GM21529 (cell line): ENCODE data around the gene CDC25A.
A peak's percentile ranks its signal among the peaks of the same experiment; 100 is the strongest.

Source experiments
- ATAC-seq: cut with Tn5 transposase; IDR thresholded peaks from one replicate; pipeline ENCODE4 v1.9.1; 2021; ENCODE audit not compliant: unreplicated experiment

The CDC25A gene

DNA sequence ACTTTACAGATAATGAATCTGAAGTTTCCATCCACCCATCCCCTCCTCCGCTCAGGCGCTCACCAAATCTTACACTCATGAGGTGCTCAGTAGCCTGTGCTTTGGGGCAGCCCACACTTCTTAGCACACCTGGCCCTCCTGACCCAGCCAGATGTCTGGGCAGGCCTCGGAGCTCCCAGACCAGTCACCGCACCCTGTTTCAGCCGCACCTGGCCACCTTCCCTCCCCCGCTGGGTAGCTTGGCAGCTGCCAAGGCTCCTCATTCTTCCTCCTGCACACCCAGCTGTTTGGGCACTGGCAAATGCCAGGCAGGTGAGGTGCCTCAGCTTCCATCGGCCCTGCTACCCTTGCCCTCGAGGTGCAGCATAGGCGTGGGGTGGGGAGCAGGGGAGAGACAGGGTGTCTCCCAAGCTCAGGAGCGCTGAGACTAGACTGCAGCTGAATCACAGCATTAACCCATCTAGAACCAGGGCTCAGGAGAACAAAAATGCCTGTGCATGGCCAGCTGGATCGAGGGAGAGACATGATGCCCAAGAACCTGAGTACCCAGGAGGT lies 45.8 kb downstream of the CDC25A start:
- ATAC-seq: no peak

DNA sequence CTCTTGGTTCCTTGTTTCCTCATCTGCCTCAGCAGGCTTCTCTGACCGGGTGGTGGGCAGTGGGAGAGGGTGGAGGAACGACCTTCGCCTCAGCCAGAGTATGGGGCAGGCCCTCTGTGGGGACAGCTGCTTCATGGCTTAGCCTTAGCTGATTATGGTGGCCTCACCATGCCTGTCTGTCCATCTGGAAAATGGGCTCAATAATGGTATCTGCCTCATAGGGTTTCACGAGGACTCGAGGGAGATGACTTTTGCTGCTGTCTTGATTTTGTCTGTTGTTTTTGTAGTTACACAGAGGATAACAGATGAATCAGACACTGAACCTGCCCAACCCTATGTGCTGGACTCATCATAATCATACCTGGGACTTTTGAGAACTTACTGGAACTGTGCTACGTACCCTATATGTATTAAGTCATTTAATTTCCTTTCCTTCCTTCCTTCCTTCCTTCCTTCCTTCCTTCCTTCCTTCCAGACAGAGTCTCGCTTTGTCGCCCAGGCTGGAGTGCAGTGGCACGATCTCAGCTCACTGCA lies 46.5 kb downstream of the CDC25A start:
- no peak for ATAC-seq

DNA sequence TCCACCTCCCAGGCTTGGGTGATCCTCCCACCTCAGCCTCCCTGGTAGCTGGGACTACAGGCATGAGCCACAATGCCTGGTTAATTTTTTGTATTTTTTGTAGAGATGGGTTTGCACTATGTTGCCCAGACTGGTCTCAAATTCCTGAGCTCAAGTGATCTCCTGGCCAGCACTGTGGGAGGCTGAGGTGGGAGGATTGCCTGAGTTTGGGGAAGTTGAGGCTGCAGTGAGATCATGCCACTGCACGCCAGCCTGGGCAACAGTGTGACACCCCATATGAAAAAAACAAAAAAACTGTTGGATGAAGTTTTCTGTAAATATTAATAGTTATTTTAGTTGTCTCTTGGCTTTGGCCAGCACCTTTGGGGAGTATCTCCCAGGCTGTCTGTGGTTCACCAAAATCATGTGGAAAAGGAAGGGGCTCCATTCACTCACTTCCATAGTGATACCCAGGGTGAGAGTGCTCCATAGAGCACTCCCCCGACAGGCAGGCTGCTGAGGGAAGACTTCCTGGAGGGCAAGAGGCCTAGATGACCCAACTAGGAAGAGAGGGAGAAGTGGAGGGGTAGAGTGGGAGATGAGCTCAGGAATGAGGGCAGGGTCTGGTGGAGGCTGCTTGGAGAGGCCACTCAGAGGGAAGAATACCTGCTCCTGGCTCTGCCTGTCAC lies 47.1 kb downstream of the CDC25A start:
- ATAC-seq: no peak

DNA sequence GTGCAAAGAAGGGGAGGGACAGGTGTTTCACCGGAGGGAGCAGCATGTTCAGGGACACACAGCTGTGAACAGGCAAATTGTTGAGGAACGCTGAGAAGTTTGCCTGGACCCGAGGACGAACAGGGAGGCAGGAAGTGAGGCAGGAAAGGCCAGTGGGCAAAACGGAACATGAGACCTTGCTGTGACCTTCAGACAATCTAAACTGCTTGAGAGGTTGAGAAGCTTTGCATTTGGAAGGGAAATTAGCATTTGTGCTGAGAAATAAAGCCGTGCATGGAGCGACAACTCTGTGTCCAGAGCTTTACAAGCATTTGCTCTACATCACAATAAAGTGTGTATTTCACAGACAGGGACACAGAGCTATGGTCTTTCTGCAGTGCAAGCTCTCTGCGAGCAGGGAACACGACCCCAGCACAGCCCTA lies 47.9 kb downstream of the CDC25A start:
- no peak for ATAC-seq

DNA sequence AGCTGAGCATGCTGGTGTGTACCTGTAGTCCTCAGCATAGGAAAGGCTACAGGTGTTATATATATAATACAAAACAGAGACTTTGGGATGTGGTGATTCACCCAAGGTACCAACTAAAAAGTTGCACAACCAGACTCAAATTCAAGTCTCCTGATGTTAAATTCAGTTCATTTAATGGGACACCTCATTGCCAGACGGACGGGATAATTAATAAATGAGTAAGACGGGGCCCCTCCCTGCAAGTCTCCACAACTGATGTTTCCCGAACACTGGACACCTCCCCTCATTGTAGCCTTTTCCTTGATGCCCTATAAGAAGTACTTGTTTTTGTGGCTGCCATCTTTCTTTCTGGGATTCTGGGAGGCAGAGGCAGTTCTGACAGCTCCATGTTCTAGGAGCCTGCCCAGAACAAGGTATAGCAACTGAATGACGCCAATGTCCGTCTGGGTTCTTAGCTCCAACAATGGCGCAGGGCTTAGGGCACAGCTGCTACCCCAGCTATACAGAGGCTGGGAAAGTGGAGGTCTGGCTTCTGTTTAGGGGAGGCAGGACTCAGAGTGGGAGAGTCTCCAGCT lies 50.7 kb downstream of the CDC25A start:
- no peak for ATAC-seq

DNA sequence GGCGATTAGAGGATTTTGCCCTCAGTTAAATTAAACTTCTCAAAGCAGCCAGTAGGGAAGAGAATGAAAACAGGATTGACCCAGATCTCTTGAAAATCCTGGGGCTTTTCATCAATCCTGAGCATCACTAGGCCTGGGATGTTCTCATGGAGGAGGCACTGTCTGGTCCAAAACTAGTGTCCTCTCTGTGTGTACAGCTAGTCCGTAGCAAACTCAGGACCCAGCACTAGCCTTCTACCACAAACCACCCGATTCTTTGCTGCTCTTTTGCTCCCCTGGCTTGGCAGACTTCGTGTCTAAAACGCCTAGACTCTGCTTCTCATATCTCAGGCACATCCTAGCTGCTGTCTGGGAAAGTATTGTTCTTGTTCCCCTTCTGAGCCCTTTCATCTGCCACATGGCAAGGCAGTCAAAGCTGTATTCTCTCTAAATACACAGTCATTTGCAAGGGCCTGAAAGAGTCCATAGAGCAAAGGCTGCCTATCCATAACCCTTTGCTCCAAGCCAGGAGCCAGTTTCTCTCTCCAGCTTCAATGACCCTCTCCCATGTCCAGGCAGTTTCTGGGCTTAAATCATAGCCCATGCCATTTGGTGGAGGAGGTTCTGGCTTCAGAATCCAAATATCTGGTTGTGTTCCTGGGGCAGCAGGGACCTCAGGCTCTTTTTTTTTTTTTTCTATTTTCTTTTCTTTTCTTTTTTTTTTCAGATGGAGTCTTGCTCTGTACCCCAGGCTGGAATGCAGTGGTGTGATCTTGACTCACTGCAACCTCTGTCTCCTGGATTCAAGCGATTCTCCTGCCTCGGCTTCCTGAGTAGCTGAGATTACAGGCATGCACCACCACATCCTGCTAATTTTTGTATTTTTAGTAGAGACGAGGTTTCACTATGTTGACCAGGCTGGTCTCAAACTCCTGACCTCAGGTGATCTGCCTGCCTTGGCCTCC lies 52.4 kb downstream of the CDC25A start:
- ATAC-seq: no peak

DNA sequence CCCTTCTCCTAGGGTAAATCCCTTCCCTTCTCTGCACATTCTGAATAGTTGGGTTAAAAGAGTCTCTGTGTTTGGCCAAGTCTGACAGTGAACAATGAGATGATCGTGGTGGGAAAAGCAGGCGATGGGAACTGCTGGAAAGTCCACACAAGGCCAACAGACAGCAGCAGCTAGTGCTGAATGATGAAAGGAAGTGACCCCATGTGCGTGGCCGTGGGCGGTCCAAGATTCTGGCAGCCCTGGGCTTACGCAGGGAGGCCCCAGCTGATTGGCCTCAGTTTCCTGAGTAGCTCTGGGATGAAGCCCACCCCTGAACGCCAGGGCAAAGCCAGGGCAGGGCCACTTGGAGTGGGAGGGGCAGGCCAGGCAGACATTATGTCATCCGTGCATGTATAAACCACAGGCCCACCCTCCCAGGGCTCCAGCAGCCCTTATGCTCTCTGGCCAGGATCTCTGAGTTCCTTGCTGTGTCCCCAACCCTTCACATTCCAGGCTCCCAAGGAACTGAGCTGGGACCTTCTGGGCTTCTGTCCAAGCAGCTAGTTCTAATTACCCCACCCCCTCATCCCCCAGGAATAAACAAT lies 57.8 kb downstream of the CDC25A start:
- no peak for ATAC-seq

DNA sequence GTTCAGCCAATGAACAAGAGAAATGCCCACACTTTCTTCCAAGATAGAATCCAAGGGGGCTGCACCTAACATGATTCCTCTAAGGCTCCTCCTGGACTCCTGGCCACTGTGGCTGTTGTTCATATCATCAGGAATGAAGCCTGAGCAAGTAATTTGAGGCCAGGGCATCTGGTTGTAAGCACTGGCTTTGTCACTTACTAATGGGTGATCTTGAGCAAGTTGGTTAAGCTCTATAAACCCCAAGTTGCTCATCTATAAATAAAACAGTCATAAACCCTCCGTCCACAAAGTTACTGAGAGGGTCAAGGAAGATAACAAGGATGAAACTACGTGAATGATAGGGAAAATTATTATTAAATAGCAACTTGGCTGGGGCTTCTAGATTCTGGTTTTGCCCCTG lies 58.3 kb downstream of the CDC25A start:
- ATAC-seq: no peak

DNA sequence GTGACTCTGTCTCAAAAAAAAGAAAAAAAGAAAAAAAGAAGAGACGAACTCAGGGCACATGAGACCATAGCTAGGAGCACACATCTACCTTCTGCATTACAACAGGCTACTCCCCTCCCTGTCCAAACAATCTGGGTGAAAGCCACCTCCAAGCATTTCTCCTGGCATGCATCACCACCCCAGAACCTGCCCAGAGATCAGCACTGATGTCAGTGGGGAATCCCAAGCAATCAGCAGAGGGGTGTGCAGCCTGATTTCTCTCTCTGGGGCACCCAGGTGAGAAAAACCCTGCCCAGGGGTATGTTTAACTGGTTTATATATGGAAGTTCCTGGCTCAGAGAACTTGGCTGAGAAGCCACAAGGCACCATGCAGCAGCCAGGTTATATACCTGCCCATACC lies 59.4 kb downstream of the CDC25A start:
- ATAC-seq: no peak

DNA sequence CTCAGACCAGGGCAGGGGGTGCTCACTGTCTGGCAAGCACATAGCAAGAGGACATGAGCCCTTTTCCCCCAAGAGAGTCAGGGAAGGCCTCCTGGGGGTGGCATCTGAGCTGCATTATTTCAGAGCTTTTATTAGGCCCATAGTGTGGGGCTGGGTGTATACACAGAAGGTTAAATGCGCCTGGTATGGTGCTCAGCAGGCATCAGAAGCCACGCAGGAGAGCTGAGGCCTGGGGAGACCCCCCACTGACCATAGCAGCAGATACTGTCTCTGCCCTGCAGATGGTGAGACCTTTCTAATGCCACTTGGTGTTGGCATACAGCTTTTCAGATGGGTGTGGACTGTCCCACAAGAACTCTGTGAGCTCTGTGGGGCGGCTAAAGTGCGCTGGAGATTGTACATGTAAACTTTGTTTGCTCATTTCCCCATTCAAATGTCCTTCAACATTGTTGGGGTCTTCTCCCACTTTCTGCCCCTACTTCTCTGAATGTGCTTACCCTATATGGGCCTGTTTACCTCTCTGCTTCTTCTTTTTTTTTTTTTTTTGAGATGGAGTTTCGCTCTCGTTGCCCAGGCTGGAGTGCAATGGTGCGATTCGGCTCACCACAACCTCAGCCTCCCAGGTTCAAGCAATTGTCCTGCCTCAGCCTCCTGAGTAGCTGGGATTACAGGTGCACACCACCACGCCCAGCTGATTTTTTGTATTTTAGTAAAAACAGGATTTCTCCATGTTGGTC lies 62.2 kb downstream of the CDC25A start:
- ATAC-seq: no peak

DNA sequence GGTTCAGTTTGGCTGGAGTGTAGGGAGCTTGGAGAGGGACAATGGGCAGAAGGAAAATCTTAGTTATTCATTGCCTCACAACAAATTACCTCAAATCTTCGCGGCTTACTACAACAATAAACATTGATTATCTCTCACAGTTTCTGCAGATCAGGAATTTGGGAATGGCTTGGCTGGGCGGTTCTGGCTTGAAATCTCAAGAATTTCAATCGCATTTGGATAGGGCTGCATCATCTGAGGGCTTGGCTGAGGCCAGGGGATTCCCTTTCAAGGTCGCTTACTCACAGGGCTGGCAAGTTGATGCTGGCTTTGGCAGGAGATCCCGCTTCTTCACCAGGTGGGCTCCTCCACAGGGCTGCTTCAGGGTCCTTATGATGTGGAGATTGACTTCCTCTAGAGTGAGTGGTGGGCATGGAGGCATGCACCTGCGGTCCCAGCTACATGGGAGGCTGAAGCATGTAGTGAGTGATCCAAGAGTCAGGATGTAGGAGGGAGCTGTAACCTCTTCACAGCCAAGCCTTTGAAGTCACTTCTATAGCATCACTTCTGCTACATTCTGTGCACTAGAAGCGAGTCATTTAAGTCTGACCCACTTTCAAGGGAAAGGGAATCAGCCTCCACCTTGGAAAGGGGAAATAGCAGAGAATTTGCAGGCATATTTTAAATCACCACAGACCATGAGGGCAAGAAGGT lies 63.1 kb downstream of the CDC25A start:
- no peak for ATAC-seq

DNA sequence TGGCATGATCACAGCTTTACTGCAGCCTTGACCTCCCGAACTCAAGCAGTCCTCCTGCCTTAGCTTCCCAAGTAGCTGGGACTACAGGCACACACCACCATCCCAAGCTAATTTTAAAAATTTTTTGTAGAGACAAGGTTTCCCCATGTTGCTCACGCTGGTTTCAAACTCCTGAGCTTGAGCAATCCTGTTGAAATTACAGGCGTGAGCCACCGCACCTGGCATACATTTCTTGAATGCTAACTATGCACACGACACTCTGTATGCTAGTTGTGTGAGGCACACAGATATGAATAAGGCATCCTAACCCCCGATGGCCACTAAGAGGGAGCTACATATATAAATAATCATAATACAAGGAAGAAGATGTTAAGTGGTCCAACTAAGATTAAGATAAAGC lies 64.9 kb downstream of the CDC25A start:
- no peak for ATAC-seq

DNA sequence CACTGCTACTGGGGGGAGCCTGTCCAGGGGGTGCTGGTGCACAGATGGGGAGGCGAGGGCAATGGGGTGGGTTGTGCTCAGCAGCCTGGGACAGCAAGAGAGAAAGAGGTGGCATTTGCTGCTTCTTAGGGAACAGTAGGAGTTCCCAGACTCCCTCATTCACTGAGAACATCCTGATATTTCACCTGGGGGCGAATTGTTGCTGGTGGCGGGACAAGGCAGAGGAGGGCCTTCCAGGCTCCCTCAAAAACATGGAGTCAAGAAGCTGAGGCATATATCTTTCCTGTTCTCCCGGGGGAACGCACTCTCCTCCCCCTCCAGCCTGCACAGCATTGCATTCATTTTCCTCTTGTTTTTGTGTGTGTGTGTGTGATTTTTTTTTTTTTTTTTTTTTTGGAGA lies 65.7 kb downstream of the CDC25A start:
- no peak for ATAC-seq

DNA sequence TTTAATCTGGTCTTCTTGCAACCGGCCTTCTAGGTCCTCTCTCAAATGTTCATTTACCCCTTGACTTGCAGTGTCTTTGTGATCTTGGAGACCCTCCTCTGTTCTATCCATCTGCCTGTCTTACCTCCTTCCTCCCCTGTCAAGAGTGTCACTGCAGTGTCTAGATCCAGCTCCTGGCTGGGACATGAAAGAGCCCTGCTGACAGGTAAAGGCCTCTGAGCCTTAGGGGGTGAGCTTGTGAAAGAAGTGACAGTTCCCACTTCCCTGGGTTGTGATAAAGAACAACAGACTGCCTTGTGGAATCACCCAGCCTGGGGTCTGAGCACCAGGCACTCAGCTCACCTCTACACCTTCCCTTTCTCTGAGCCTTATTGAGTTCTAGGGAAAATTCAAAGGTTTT lies 68.0 kb downstream of the CDC25A start:
- ATAC-seq: no peak

DNA sequence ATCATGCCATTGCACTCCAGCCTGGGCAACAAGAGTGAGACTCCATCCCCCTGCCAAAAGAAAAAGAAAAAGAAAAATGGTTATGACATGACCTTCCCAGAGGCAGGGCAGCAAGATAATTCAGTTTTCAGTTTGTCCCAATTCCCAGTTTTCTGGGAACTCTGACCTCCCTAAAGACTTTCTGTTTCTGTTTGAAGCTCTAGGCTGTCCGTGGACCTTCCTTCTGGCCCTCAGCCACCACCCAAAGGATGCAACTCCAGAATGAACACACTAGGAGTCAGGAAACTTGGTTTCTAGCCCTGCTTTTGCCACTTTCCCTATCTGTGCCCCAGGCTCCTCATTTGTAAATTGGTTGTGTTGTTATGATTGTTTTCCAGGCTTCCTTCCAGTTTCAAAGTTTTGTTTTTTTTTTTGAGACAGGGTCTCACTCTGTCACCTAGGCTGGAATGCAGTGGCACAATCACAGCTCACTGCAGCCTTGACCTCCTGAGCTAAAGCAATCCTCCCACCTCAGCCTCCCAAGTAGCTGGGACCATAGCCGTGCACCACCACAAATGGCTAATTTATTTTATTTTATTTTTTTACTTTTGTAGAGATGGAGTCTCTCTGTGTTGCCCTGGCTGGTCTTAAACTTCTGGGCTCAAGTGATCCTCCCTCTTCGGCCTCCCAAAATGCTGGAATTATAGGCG lies 68.6 kb downstream of the CDC25A start:
- no peak for ATAC-seq

DNA sequence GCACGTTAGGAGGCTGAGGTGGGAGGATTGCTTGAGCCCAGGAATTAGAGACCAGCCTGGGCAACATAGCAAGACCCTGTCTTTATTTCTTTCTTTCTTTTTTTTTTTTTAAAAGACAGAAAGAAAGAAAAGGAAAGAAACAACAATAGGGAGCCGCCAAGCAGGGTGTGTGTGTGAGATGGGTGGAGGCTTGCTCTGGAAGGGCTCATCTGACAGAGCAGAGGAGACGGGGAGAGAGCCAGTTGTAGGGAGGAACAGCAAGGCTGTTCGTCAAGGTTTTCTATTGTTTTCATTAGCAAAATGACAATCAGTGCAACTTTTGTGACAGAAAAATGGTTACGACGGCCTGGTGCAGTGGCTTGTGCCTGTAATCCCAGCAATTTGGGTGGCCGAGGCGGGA lies 69.3 kb downstream of the CDC25A start:
- no peak for ATAC-seq

DNA sequence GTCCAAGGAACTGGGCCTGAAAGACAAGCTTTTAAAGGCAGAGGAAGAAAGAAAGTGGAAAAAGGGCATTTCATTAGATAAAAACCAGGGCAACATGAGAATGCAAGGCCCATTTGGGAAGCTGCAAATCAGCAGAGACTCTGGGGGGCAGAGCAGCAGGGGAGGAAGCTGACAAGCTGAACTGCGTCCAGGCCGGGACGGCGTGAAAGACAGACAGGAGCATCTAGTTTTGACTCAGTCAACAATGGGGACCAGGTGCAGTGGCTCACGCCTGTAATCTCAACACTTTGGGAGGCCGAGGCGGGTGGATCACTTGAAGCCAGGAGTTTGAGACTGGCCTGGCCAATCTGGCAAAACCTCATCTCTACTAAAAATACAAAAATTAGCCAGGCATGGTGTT lies 69.9 kb downstream of the CDC25A start:
- ATAC-seq: no peak

DNA sequence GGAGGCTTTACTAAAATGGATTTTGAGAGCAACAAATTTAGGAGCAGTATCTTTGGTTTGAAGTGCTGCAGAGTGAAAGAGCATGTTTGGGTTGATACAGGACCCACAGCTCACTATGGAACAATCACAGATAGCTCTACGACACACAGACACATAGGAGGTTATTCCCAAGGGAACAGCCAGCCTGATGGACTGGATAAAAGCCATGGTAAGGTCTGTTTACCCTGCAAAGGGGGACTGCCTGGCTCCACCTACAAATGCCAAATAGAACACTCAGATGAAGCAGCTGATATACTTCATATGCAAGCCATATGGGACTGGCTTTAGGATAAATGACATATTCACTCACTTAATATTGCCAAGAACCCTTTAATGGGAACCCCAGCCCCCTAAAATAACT lies 75.4 kb downstream of the CDC25A start:
- ATAC-seq: peak; percentile 9

DNA sequence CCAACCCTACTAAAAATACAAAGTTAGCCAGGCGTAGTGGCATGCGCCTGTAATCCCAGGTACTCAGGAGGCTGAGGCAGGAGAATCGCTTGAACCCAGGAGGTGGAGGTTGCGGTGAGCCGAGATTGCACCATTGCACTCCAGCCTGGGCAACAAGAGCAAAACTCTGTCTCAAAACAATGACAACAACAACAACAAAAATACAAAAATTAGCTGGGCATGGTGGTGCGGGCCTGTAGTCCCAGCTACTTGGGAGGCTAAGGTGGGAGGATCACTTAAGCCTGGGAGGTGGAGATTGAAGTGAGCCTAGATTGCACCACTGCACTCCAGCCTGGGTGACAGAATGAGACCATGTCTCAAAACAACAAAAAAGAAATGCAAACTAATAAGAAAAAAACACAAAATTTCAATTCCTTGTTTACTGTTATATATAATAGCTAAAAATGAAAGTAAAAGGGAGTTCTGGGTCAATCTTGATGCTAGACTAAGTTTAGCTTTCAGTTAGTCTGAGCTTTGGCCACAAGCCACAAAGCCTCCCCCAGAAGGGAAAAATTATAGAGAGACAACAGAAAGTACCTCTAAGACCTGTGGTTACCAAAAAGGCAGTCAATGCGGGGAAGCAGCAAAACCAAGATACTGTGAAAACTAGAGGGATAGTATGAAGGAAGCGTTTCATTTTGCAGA lies 76.0 kb downstream of the CDC25A start:
- peak; percentile 95 for ATAC-seq
